GM18520 (cell line): ENCODE data around the gene ATXN1.

ENCODE experiments used
- ATAC-seq: cut with Tn5 transposase; IDR thresholded peaks from one replicate; pipeline ENCODE4 v1.9.1; 2021; ENCODE audit not compliant: unreplicated experiment

Gene ATXN1

GRCh38 chr6:16762550-16763477 lies 1.6 kb upstream of the ATXN1 start:
- peak; percentile 32 for ATAC-seq

- no peak for ATAC-seq
Observed at GRCh38 chr6:16762268-16762549, 949 bp upstream of the ATXN1 start.

- ATAC-seq = peak; percentile 31
Observed at GRCh38 chr6:16761471-16762267, 409 bp upstream of the ATXN1 start.

- no peak for ATAC-seq
Observed at GRCh38 chr6:16759646-16760515, 1.4 kb downstream of the ATXN1 start.

- ATAC-seq = no peak
Observed at GRCh38 chr6:16759181-16759645, 2.0 kb downstream of the ATXN1 start.

GRCh38 chr6:16758163-16758975 lies 2.9 kb downstream of the ATXN1 start:
- no peak for ATAC-seq

- no peak for ATAC-seq
Observed at GRCh38 chr6:16757332-16757731, 3.9 kb downstream of the ATXN1 start.

- no peak for ATAC-seq
Observed at GRCh38 chr6:16756660-16757255, 4.5 kb downstream of the ATXN1 start.

- ATAC-seq = no peak
Observed at GRCh38 chr6:16755544-16755943, 5.7 kb downstream of the ATXN1 start.

- no peak for ATAC-seq
Observed at GRCh38 chr6:16754876-16755275, 6.4 kb downstream of the ATXN1 start.

GRCh38 chr6:16754274-16754673 lies 7.0 kb downstream of the ATXN1 start:
- no peak for ATAC-seq

- no peak for ATAC-seq
Observed at GRCh38 chr6:16753341-16753740, 7.9 kb downstream of the ATXN1 start.

- no peak for ATAC-seq
Observed at GRCh38 chr6:16752206-16752866, 8.9 kb downstream of the ATXN1 start.

- no peak for ATAC-seq
Observed at GRCh38 chr6:16751251-16751946, 9.9 kb downstream of the ATXN1 start.

GRCh38 chr6:16750566-16750965 lies 10.7 kb downstream of the ATXN1 start:
- no peak for ATAC-seq

GRCh38 chr6:16749516-16750485 lies 11.5 kb downstream of the ATXN1 start:
- ATAC-seq = no peak

- no peak for ATAC-seq
Observed at GRCh38 chr6:16748025-16748319, 13.3 kb downstream of the ATXN1 start.
